ENCODE data around the gene RHBG. TPM values are rescaled to one million over a fixed set of nuclear protein-coding genes. Genes with fewer than 3 reads are reported as not detected.
"Not testable (repeated sequence)": the region's sequence is repeated elsewhere in the genome, so short reads cannot be mapped to it uniquely, and the experiment has no call there.

The RHBG gene
- total and polyA plus RNA-seq, 2 donors (not counting 1 experiment from before 2014, with no cell fraction given): not detected

GRCh38 chr1:156346636-156347035 is 22.4 kb upstream of the RHBG start:
- H2AFZ ChIP-seq (ENCODE audit: insufficient read depth, low read depth, low read length, poor library complexity, severe bottlenecking): no peak overlapping the region
- peaks cover 24% of the 10 kb centered on the region for H3K27me3 Mint-ChIP-seq
- no peaks in the 10 kb centered on the region for H3K4me1 ChIP-seq (ENCODE audit: control insufficient read depth in 2 of 2, insufficient read depth in 2 of 2, low read length in 2 of 2)
- intact Hi-C loops (cut with micrococcal nuclease): no loop called here
- DNase-seq (no peak), ATAC-seq (ENCODE audit: low read depth) (no peak)
- ChIA-PET CTCF (interaction anchor here (0.6 kb wide), 1 partner anchor 1937 kb away, joined by 3 read pairs; no protein-coding TSS in a partner anchor), POLR2A (no interaction called here)
- H3K36me3 ChIP-seq (replicated peaks in 1 of 2; ENCODE audit: control extremely low read depth in 1 of 2, control insufficient read depth in 1 of 2, extremely low read depth in 1 of 2, insufficient read depth in 2 of 2, low read length in 1 of 2): no peaks in the 10 kb centered on the region
- H4K20me1 ChIP-seq (ENCODE audit: control insufficient read depth, insufficient read depth, low read length, poor library complexity, severe bottlenecking): no peaks in the 10 kb centered on the region
- no peak overlapping the region for H3K4me3 ChIP-seq (ENCODE audit: control extremely low read depth in 1 of 5, extremely low read depth in 1 of 5, insufficient read depth in 1 of 5, low read depth in 2 of 5, low read length in 4 of 5)
- no peaks in the 10 kb centered on the region for H3K9me3 Mint-ChIP-seq (ENCODE audit: insufficient read depth)
- no peak for TF ChIP-seq CTCF (IDR thresholded peaks at IDR 0.05)
- TF ChIP-seq EZH2 (IDR thresholded peaks at IDR 0.05; ENCODE audit: borderline replicate concordance, insufficient read depth, low read depth, low read length, poor library complexity, severe bottlenecking): no peak
- peaks cover 0 to 17% (median 5%) of the 10 kb centered on the region in 4 experiments for H3K27me3 ChIP-seq (replicated peaks in 1 of 4; ENCODE audit: control extremely low read depth in 1 of 4, control insufficient read depth in 3 of 4, insufficient read depth in 4 of 4, low read length in 3 of 4)
- H3K9me3 ChIP-seq (ENCODE audit: control extremely low read depth in 1 of 3, control insufficient read depth in 2 of 3, insufficient read depth in 1 of 3, low read length in 2 of 3): no peaks in the 10 kb centered on the region
- H3K4me2 ChIP-seq (replicated peaks; ENCODE audit: low read depth, low read length, poor library complexity, severe bottlenecking): no peak overlapping the region
- 86% methylated on average over 1 of the region's 2 CpGs for WGBS (ENCODE audit: insufficient coverage)
- no peaks in the 10 kb centered on the region for H3K4me1 Mint-ChIP-seq
- no peak overlapping the region for H3K27ac ChIP-seq (ENCODE audit: low read length in 2 of 2)
- no peaks in the 10 kb centered on the region for H3K79me2 ChIP-seq (ENCODE audit: control insufficient read depth, insufficient read depth, low read length)
- no peak overlapping the region for H3K4me3 Mint-ChIP-seq
- H3K27ac Mint-ChIP-seq: no peak overlapping the region
- no peak overlapping the region for H3K9ac ChIP-seq (ENCODE audit: low read length)

GRCh38 chr1:156347331-156347730 is 21.7 kb upstream of the RHBG start:
- ChIA-PET POLR2A (interaction anchor here (0.6 kb wide), 1 partner anchor 139 kb away, joined by 10 read pairs; no protein-coding TSS in a partner anchor), CTCF (interaction anchor here (1.4 to 2.0 kb wide), 2 partner anchors 11 to 98 kb away, joined by 3 to 5 read pairs; no protein-coding TSS in a partner anchor)
- no peaks in the 10 kb centered on the region for H3K9me3 Mint-ChIP-seq (ENCODE audit: insufficient read depth)
- Histone ChIP-seq H3K4me2 (replicated peaks; ENCODE audit: low read depth, low read length, poor library complexity, severe bottlenecking) (no peak overlapping the region), H4K20me1 (ENCODE audit: control insufficient read depth, insufficient read depth, low read length, poor library complexity, severe bottlenecking) (no peaks in the 10 kb centered on the region), H3K4me1 (ENCODE audit: control insufficient read depth in 2 of 2, insufficient read depth in 2 of 2, low read length in 2 of 2) (no peaks in the 10 kb centered on the region), H3K36me3 (replicated peaks in 1 of 2; ENCODE audit: control extremely low read depth in 1 of 2, control insufficient read depth in 1 of 2, extremely low read depth in 1 of 2, insufficient read depth in 2 of 2, low read length in 1 of 2) (no peaks in the 10 kb centered on the region), H2AFZ (ENCODE audit: insufficient read depth, low read depth, low read length, poor library complexity, severe bottlenecking) (no peak overlapping the region), H3K9ac (ENCODE audit: low read length) (no peak overlapping the region), H3K4me3 (ENCODE audit: control extremely low read depth in 1 of 5, extremely low read depth in 1 of 5, insufficient read depth in 1 of 5, low read depth in 2 of 5, low read length in 4 of 5) (no peak overlapping the region), H3K27ac (ENCODE audit: low read length in 2 of 2) (no peak overlapping the region), H3K27me3 (replicated peaks in 1 of 4; ENCODE audit: control extremely low read depth in 1 of 4, control insufficient read depth in 3 of 4, insufficient read depth in 4 of 4, low read length in 3 of 4) (peaks cover 0 to 17% (median 5%) of the 10 kb centered on the region in 4 experiments), H3K79me2 (ENCODE audit: control insufficient read depth, insufficient read depth, low read length) (no peaks in the 10 kb centered on the region), H3K9me3 (ENCODE audit: control extremely low read depth in 1 of 3, control insufficient read depth in 2 of 3, insufficient read depth in 1 of 3, low read length in 2 of 3) (no peaks in the 10 kb centered on the region)
- WGBS (ENCODE audit: insufficient coverage): 100% methylated on average over 1 of the region's 4 CpGs
- no peaks in the 10 kb centered on the region for H3K4me1 Mint-ChIP-seq
- TF ChIP-seq CTCF (IDR thresholded peaks at IDR 0.05) (no peak), EZH2 (IDR thresholded peaks at IDR 0.05; ENCODE audit: borderline replicate concordance, insufficient read depth, low read depth, low read length, poor library complexity, severe bottlenecking) (no peak)
- H3K4me3 Mint-ChIP-seq: no peak overlapping the region
- H3K27me3 Mint-ChIP-seq: peaks cover 24% of the 10 kb centered on the region
- ATAC-seq (ENCODE audit: low read depth) (no peak), DNase-seq (no peak)
- no peak overlapping the region for H3K27ac Mint-ChIP-seq
- intact Hi-C loops (cut with micrococcal nuclease): no loop called here

- H3K9ac ChIP-seq (ENCODE audit: low read length); H3K4me3 ChIP-seq (ENCODE audit: control extremely low read depth in 1 of 5, extremely low read depth in 1 of 5, insufficient read depth in 1 of 5, low read depth in 2 of 5, low read length in 4 of 5); H3K4me3 Mint-ChIP-seq; H3K79me2 ChIP-seq (ENCODE audit: control insufficient read depth, insufficient read depth, low read length); H3K4me1 Mint-ChIP-seq; ATAC-seq (ENCODE audit: low read depth); H3K36me3 ChIP-seq (replicated peaks in 1 of 2; ENCODE audit: control extremely low read depth in 1 of 2, control insufficient read depth in 1 of 2, extremely low read depth in 1 of 2, insufficient read depth in 2 of 2, low read length in 1 of 2); POLR2A ChIA-PET; H2AFZ ChIP-seq (ENCODE audit: insufficient read depth, low read depth, low read length, poor library complexity, severe bottlenecking); H3K4me2 ChIP-seq (replicated peaks; ENCODE audit: low read depth, low read length, poor library complexity, severe bottlenecking); DNase-seq; H4K20me1 ChIP-seq (ENCODE audit: control insufficient read depth, insufficient read depth, low read length, poor library complexity, severe bottlenecking); H3K4me1 ChIP-seq (ENCODE audit: control insufficient read depth in 2 of 2, insufficient read depth in 2 of 2, low read length in 2 of 2); H3K27ac ChIP-seq (ENCODE audit: low read length in 2 of 2); H3K9me3 ChIP-seq (ENCODE audit: control extremely low read depth in 1 of 3, control insufficient read depth in 2 of 3, insufficient read depth in 1 of 3, low read length in 2 of 3); intact Hi-C loops (cut with micrococcal nuclease); H3K27ac Mint-ChIP-seq; CTCF ChIA-PET; H3K9me3 Mint-ChIP-seq (ENCODE audit: insufficient read depth): not testable (repeated sequence)
- H3K27me3 Mint-ChIP-seq: peaks cover 16% of the 10 kb centered on the region
- 94% methylated on average over 13 of the region's 13 CpGs for WGBS (ENCODE audit: insufficient coverage)
- peaks cover 0 to 21% (median 10%) of the 10 kb centered on the region in 4 experiments for H3K27me3 ChIP-seq (replicated peaks in 1 of 4; ENCODE audit: control extremely low read depth in 1 of 4, control insufficient read depth in 3 of 4, insufficient read depth in 4 of 4, low read length in 3 of 4)
Observed at GRCh38 chr1:156352481-156352880, 16.5 kb upstream of the RHBG start.

Measured in B cell (primary cell).